PC-9 (cell line): ENCODE measurements around the gene SLC1A2. TPM values are rescaled to one million over a fixed set of nuclear protein-coding genes. Genes with fewer than 3 reads are reported as not detected.

Source experiments
- BruUV-seq: library from RNA; stranded (reverse); fragments of 400-500 nt; replicated peaks from 2 replicates; lab custom pipeline; 2021; lab: Mats Ljungman, UMichigan
- CTCF ChIA-PET: fragments of 300-600 bp; sonication (Branson Sonifier 250); formaldehyde crosslinking; loops from one replicate; lab custom pipeline; 2022; ENCODE audit warnings: antibody characterized with exemption; lab: Charles Lee
- POLR2A ChIA-PET: fragments of 300-600 bp; sonication (Branson Sonifier 250); formaldehyde crosslinking; loops from one replicate; lab custom pipeline; 2022; ENCODE audit warnings: antibody characterized with exemption; ENCODE audit not compliant: unreplicated experiment; lab: Charles Lee
- DNase-seq, 2 experiments: peaks; one replicate each; pipeline versions ENCODE4 v3.0.0 to v3.0.0-alpha.2; 2015 to 2022; ENCODE audit warnings: mixed read lengths in 1 of 2
- H2AFZ ChIP-seq: fragments of 200-600 bp; sonication (generic); 2 replicates; pipeline ENCODE4 v1.8.1; 2017; ENCODE audit warnings: antibody characterized with exemption
- H3F3A ChIP-seq: fragments of 200-600 bp; sonication (generic); 2 replicates; pipeline ENCODE4 v1.8.1; 2017; ENCODE audit warnings: antibody characterized with exemption, mild to moderate bottlenecking, low read depth; ENCODE audit not compliant: insufficient read depth
- H3K27ac ChIP-seq: fragments of 200-600 bp; sonication (generic); 2 replicates; pipeline ENCODE4 v1.6.1; 2016; ENCODE audit warnings: mixed run types
- H3K27me3 ChIP-seq: fragments of 200-600 bp; sonication (generic); 2 replicates; pipeline ENCODE4 v1.6.1; 2016; ENCODE audit warnings: low read depth, mixed run types; ENCODE audit not compliant: insufficient read depth
- H3K36me3 ChIP-seq: fragments of 200-600 bp; sonication (generic); 2 replicates; pipeline ENCODE4 v1.6.1; 2016; ENCODE audit warnings: low read depth, mixed run types
- H3K4me1 ChIP-seq: fragments of 200-600 bp; sonication (generic); replicated peaks from 2 replicates; pipeline ENCODE4 v1.6.1; 2016; ENCODE audit warnings: mixed run types; ENCODE audit not compliant: insufficient read depth
- H3K4me2 ChIP-seq: fragments of 200-600 bp; sonication (generic); 2 replicates; pipeline ENCODE4 v1.6.1; 2017; ENCODE audit warnings: mixed run types
- H3K4me3 ChIP-seq: fragments of 200-600 bp; sonication (generic); 2 replicates; pipeline ENCODE4 v1.6.1; 2016; ENCODE audit warnings: mixed run types
- H3K79me2 ChIP-seq: fragments of 200-600 bp; sonication (generic); 2 replicates; pipeline ENCODE4 v1.6.1; 2017; ENCODE audit warnings: low read depth, mixed run types
- H3K9me2 ChIP-seq: fragments of 200-600 bp; sonication (generic); 2 replicates; pipeline ENCODE4 v1.8.1; 2017; ENCODE audit warnings: mild to moderate bottlenecking; ENCODE audit not compliant: insufficient read depth
- H3K9me3 ChIP-seq: fragments of 200-600 bp; sonication (generic); 2 replicates; pipeline ENCODE4 v1.8.1; 2016; ENCODE audit warnings: low read depth; ENCODE audit not compliant: insufficient read depth
- H4K20me1 ChIP-seq: fragments of 200-600 bp; sonication (generic); 2 replicates; pipeline ENCODE4 v1.8.1; 2017; ENCODE audit not compliant: insufficient read depth
- EZH2 ChIP-seq: fragments of 200-600 bp; sonication (generic); IDR thresholded peaks from 2 replicates; pipeline ENCODE4 v1.8.0; 2017; ENCODE audit warnings: antibody characterized with exemption, low read depth
- intact Hi-C: fragments of 100-400 bp; cut with micrococcal nuclease; formaldehyde crosslinking; loops from one replicate; pipeline ENCODE4 v1.10.0; 2022; ENCODE audit not compliant: unreplicated experiment
- total RNA-seq: library from RNA; stranded (reverse); gene quantifications from 2 replicates; pipeline ENCODE4 v1.2.3, GENCODE V29; 2021
- TF ChIP-seq, protein P1 (sequence below): fragments of 200-600 bp; sonication (generic); conservative IDR thresholded peaks from 2 replicates; pipeline ENCODE4 v1.6.1; 2017; ENCODE audit warnings: mixed run types, antibody characterized with exemption, mild to moderate bottlenecking, moderate library complexity

Gene SLC1A2
- total RNA-seq, 1 experiment from 2014 or later = 0.09 TPM

GRCh38 chr11:35277827-35278226, 141.5 kb downstream of the SLC1A2 start:
- Histone ChIP-seq H3K4me3 (no peak overlapping the region), H2AFZ (no peak overlapping the region), H3K9me2 (no peaks in the 10 kb centered on the region), H3K79me2 (no peaks in the 10 kb centered on the region), H3K4me1 (peaks cover 21% of the 10 kb centered on the region), H3K36me3 (no peaks in the 10 kb centered on the region), H4K20me1 (no peaks in the 10 kb centered on the region), H3F3A (peaks cover 14% of the 10 kb centered on the region), H3K9me3 (no peaks in the 10 kb centered on the region; the same call in 1 of the 2 replicates), H3K27me3 (no peaks in the 10 kb centered on the region), H3K27ac (no peak overlapping the region), H3K4me2 (no peak overlapping the region)
- TF ChIP-seq, protein P1, sequence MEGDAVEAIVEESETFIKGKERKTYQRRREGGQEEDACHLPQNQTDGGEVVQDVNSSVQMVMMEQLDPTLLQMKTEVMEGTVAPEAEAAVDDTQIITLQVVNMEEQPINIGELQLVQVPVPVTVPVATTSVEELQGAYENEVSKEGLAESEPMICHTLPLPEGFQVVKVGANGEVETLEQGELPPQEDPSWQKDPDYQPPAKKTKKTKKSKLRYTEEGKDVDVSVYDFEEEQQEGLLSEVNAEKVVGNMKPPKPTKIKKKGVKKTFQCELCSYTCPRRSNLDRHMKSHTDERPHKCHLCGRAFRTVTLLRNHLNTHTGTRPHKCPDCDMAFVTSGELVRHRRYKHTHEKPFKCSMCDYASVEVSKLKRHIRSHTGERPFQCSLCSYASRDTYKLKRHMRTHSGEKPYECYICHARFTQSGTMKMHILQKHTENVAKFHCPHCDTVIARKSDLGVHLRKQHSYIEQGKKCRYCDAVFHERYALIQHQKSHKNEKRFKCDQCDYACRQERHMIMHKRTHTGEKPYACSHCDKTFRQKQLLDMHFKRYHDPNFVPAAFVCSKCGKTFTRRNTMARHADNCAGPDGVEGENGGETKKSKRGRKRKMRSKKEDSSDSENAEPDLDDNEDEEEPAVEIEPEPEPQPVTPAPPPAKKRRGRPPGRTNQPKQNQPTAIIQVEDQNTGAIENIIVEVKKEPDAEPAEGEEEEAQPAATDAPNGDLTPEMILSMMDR = no peak
- TF ChIP-seq EZH2 = no peak
- no TSS peak for BruUV-seq
- intact Hi-C loops = no loop called here
- POLR2A ChIA-PET = no interaction called here
- DNase-seq = no peak
- CTCF ChIA-PET = interaction anchor here (0.7 kb wide), 1 partner anchor 32 kb away, joined by 11 read pairs; no protein-coding TSS in a partner anchor

- Histone ChIP-seq H3K9me2 (no peaks in the 10 kb centered on the region), H4K20me1 (no peaks in the 10 kb centered on the region), H3K4me2 (no peak overlapping the region; the same call in 1 of the 2 replicates), H3F3A (peaks cover 14% of the 10 kb centered on the region), H3K27me3 (no peaks in the 10 kb centered on the region), H2AFZ (no peak overlapping the region), H3K9me3 (no peaks in the 10 kb centered on the region), H3K79me2 (no peaks in the 10 kb centered on the region), H3K4me1 (peaks cover 21% of the 10 kb centered on the region), H3K27ac (no peak overlapping the region), H3K36me3 (no peaks in the 10 kb centered on the region), H3K4me3 (no peak overlapping the region)
- peak; percentile 16 to 45 for DNase-seq
- intact Hi-C loops = no loop called here
- CTCF ChIA-PET = interaction anchor here (0.7 kb wide), 3 partner anchors 39 to 86 kb away, joined by 4 read pairs; no protein-coding TSS in a partner anchor
- BruUV-seq = no TSS peak
- POLR2A ChIA-PET = no interaction called here
- TF ChIP-seq, protein P1 = no peak
- no peak for TF ChIP-seq EZH2
These were observed 142.8 kb downstream of the SLC1A2 start for GRCh38 chr11:35276396-35277145.

- H4K20me1 ChIP-seq = no peaks in the 10 kb centered on the region
- TF ChIP-seq, protein P1 = no peak
- no peak for TF ChIP-seq EZH2
- peak overlapping the region; percentile 32; the same call in 1 of the 2 replicates for H3K4me2 ChIP-seq
- CTCF ChIA-PET = interaction anchor here (0.7 kb wide), 3 partner anchors 38 to 87 kb away, joined by 4 read pairs; no protein-coding TSS in a partner anchor
- POLR2A ChIA-PET = no interaction called here
- H3K4me3 ChIP-seq = no peak overlapping the region
- no peaks in the 10 kb centered on the region for H3K9me2 ChIP-seq
- no peak overlapping the region for H2AFZ ChIP-seq
- no peaks in the 10 kb centered on the region for H3K79me2 ChIP-seq
- no TSS peak for BruUV-seq
- H3K9me3 ChIP-seq = no peaks in the 10 kb centered on the region
- intact Hi-C loops = no loop called here
- H3K36me3 ChIP-seq = no peaks in the 10 kb centered on the region
- no peak for DNase-seq
- peaks cover 14% of the 10 kb centered on the region for H3F3A ChIP-seq
- peaks cover 21% of the 10 kb centered on the region for H3K4me1 ChIP-seq
- H3K27me3 ChIP-seq = no peaks in the 10 kb centered on the region
- no peak overlapping the region for H3K27ac ChIP-seq
These were observed 143.6 kb downstream of the SLC1A2 start for GRCh38 chr11:35275786-35276170.
